GM23338 (cell line): ENCODE data around the gene ANKLE2. TPM values are rescaled to one million over a fixed set of nuclear protein-coding genes. Genes with fewer than 3 reads are reported as not detected.

Source experiments
- ATAC-seq: fragments of 200-7000 bp; cut with Tn5 transposase; 3 replicates; pipeline ENCODE4 v1.9.1; 2020
- DNase-seq: peaks from one replicate; pipeline ENCODE4 v3.0.0-alpha.2; 2015; ENCODE audit warnings: low spot score
- H2AFZ ChIP-seq: fragments of 200-600 bp; sonication (generic); 2 replicates; pipeline ENCODE4 v1.8.0; 2016; ENCODE audit warnings: antibody characterized with exemption, mild to moderate bottlenecking, moderate library complexity
- H3F3A ChIP-seq: fragments of 200-600 bp; sonication (generic); replicated peaks from 2 replicates; pipeline ENCODE4 v1.8.0; 2017; ENCODE audit warnings: antibody characterized with exemption, mixed run types, low read depth
- H3K27ac ChIP-seq: fragments of 200-600 bp; sonication (generic); 2 replicates; pipeline ENCODE4 v1.6.1; 2016; ENCODE audit warnings: low read depth
- H3K27me3 ChIP-seq: fragments of 200-600 bp; sonication (generic); 2 replicates; pipeline ENCODE4 v1.8.0; 2016; ENCODE audit warnings: mild to moderate bottlenecking, mixed run types, moderate library complexity; ENCODE audit not compliant: insufficient read depth
- H3K36me3 ChIP-seq: fragments of 200-600 bp; sonication (generic); 2 replicates; pipeline ENCODE4 v1.8.0; 2016; ENCODE audit warnings: mild to moderate bottlenecking; ENCODE audit not compliant: insufficient read depth
- H3K4me1 ChIP-seq: fragments of 200-600 bp; sonication (generic); 2 replicates; pipeline ENCODE4 v1.8.0; 2016; ENCODE audit warnings: mild to moderate bottlenecking, moderate library complexity; ENCODE audit not compliant: insufficient read depth
- H3K4me2 ChIP-seq: fragments of 200-600 bp; sonication (generic); 2 replicates; pipeline ENCODE4 v1.7.1; 2017; ENCODE audit warnings: mixed run types
- H3K4me3 ChIP-seq: fragments of 200-600 bp; sonication (generic); 2 replicates; pipeline ENCODE4 v1.6.1; 2016; ENCODE audit warnings: mixed run types
- H3K79me2 ChIP-seq: fragments of 200-600 bp; sonication (generic); replicated peaks from 2 replicates; pipeline ENCODE4 v1.8.0; 2017; ENCODE audit warnings: mild to moderate bottlenecking; ENCODE audit not compliant: insufficient read depth
- H3K9me2 ChIP-seq: fragments of 200-600 bp; sonication (generic); 2 replicates; pipeline ENCODE4 v1.8.0; 2017; ENCODE audit not compliant: insufficient read depth
- H4K20me1 ChIP-seq: fragments of 200-600 bp; sonication (generic); replicated peaks from 2 replicates; pipeline ENCODE4 v1.8.0; 2017; ENCODE audit warnings: mild to moderate bottlenecking; ENCODE audit not compliant: insufficient read depth
- H3K27ac Mint-ChIP-seq: 2 replicates; pipeline ENCODE4 v1.8.0; 2020; ENCODE audit warnings: inconsistent platforms, mild to moderate bottlenecking, moderate library complexity, mixed read lengths
- H3K27me3 Mint-ChIP-seq: 3 replicates; pipeline ENCODE4 v1.8.0; 2022; ENCODE audit warnings: low read depth, mild to moderate bottlenecking, moderate library complexity, mixed read lengths, inconsistent platforms; ENCODE audit not compliant: insufficient read depth, poor library complexity
- H3K36me3 Mint-ChIP-seq: 3 replicates; pipeline ENCODE4 v1.8.0; 2021; ENCODE audit warnings: low read depth, mild to moderate bottlenecking, inconsistent platforms, moderate library complexity, mixed read lengths
- H3K4me1 Mint-ChIP-seq: 3 replicates; pipeline ENCODE4 v1.8.0; 2020; ENCODE audit warnings: mild to moderate bottlenecking, inconsistent platforms, mixed read lengths
- H3K4me3 Mint-ChIP-seq: 3 replicates; pipeline ENCODE4 v1.8.0; 2021; ENCODE audit warnings: moderate library complexity, mild to moderate bottlenecking, inconsistent platforms, mixed read lengths
- H3K9me3 Mint-ChIP-seq: 3 replicates; pipeline ENCODE4 v1.8.0; 2020; ENCODE audit warnings: moderate library complexity, mild to moderate bottlenecking, inconsistent platforms, mixed read lengths
- ETS1 ChIP-seq: IDR thresholded peaks from 2 replicates; pipeline ENCODE4 v1.6.1; 2016; ENCODE audit warnings: antibody characterized with exemption
- NANOG ChIP-seq: IDR thresholded peaks from 2 replicates; pipeline ENCODE4 v1.6.1; 2016; ENCODE audit warnings: antibody characterized with exemption, borderline replicate concordance
- POLR2AphosphoS5 ChIP-seq: IDR thresholded peaks from 2 replicates; pipeline ENCODE4 v1.6.1; 2016; ENCODE audit warnings: antibody characterized with exemption, low read depth
- ZNF114 ChIP-seq: fragments of 250-450 bp; sonication (Bioruptor Pico); IDR thresholded peaks from 2 replicates; pipeline ENCODE4 v1.5.0; 2020; ENCODE audit warnings: mild to moderate bottlenecking, moderate library complexity
- ZNF331 ChIP-seq: fragments of 250-450 bp; sonication (Bioruptor Pico); IDR thresholded peaks from 2 replicates; pipeline ENCODE4 v1.5.0; 2020; ENCODE audit warnings: low read depth, mild to moderate bottlenecking, moderate library complexity
- polyA plus RNA-seq: library from polyadenylated mRNA; unstranded; fragments of >200 nt; fragmentation: Nextera tagmentation; extraction: Ambion mirVana; gene quantifications from 2 replicates; pipeline ENCODE4 v1.2.1, GENCODE V29; 2016
- total RNA-seq: library from RNA; depleted of rRNA; stranded (reverse); fragments of >200 nt; shearing (Covaris generic); gene quantifications from 2 replicates; pipeline ENCODE4 v1.2.3, GENCODE V29; 2014

Gene ANKLE2
- total and polyA plus RNA-seq, 2 experiments from 2014 or later: 27.2 to 63.7 TPM

- TF ChIP-seq ETS1: no peak
- TF ChIP-seq ZNF114 (CRISPR knock-in tag): 0 out of 2 replicates have a peak, but pooled peaks have one; percentile 23
- ATAC-seq (peak; percentile 19), DNase-seq (peak; percentile 66)
- Histone ChIP-seq H3K36me3 (no peaks in the 10 kb centered on the region; the same call in 1 of the 2 replicates), H3K27ac (no peak overlapping the region), H3K79me2 (peaks cover 40% of the 10 kb centered on the region), H3K27me3 (no peaks in the 10 kb centered on the region), H3K9me2 (no peaks in the 10 kb centered on the region), H3K4me1 (peaks cover 9% of the 10 kb centered on the region; the same call in 1 of the 2 replicates), H3K4me2 (peak overlapping the region; percentile 82), H4K20me1 (peaks cover 24% of the 10 kb centered on the region), H3K4me3 (peak overlapping the region; percentile 94), H2AFZ (0 out of 2 replicates have a peak overlapping the region, but pooled peaks have one; percentile 59), H3F3A (peaks cover 13% of the 10 kb centered on the region)
- Mint-ChIP-seq H3K4me1 (peaks cover 6% of the 10 kb centered on the region; the same call in 2 of the 3 replicates), H3K9me3 (peaks cover 13% of the 10 kb centered on the region), H3K27me3 (peaks cover 15% of the 10 kb centered on the region), H3K4me3 (peak overlapping the region; percentile 80), H3K27ac (no peak overlapping the region), H3K36me3 (peaks cover 40% of the 10 kb centered on the region)
These were observed 50.4 kb downstream of the ANKLE2 start for GRCh38 chr12:132711080-132711843.

GRCh38 chr12:132710405-132711079, 51.1 kb downstream of the ANKLE2 start, which contains the start of gene PGAM5:
Gene PGAM5, plus strand, starts transcription at chr12:132710842. Its CDS starts 35 bp downstream, at chr12:132710877.
- Mint-ChIP-seq H3K27me3 (peaks cover 15% of the 10 kb centered on the region), H3K9me3 (peaks cover 13% of the 10 kb centered on the region), H3K27ac (peak within 1 kb of the TSS; percentile 47), H3K4me3 (peak within 1 kb of the TSS; percentile 84), H3K4me1 (peaks cover 6% of the 10 kb centered on the region; the same call in 2 of the 3 replicates), H3K36me3 (peaks cover 35% of the 10 kb centered on the region)
- no peaks in the 10 kb centered on the region for H3K9me2 ChIP-seq
- peaks cover 40% of the 10 kb centered on the region for H3K79me2 ChIP-seq
- no peak for TF ChIP-seq ETS1
- no peak for TF ChIP-seq ZNF331 (CRISPR knock-in tag)
- TF ChIP-seq NANOG: no peak
- TF ChIP-seq POLR2AphosphoS5: peak; percentile 72
- peaks cover 9% of the 10 kb centered on the region; the same call in 1 of the 2 replicates for H3K4me1 ChIP-seq
- H3K4me2 ChIP-seq: peak within 1 kb of the TSS; percentile 98
- peak; percentile 77 for ATAC-seq
- no peaks in the 10 kb centered on the region for H3K27me3 ChIP-seq
- H4K20me1 ChIP-seq: peaks cover 24% of the 10 kb centered on the region
- no peaks in the 10 kb centered on the region; the same call in 1 of the 2 replicates for H3K36me3 ChIP-seq
- peaks cover 13% of the 10 kb centered on the region for H3F3A ChIP-seq
- DNase-seq: peak; percentile 77
- H3K27ac ChIP-seq: peak within 1 kb of the TSS; percentile 77
- peak within 1 kb of the TSS; percentile 94 for H3K4me3 ChIP-seq
- peak within 1 kb of the TSS; percentile 98 for H2AFZ ChIP-seq
